ENCODE results near the gene COG8. TPM values are rescaled to one million over a fixed set of nuclear protein-coding genes. Genes with fewer than 3 reads are reported as not detected.

COG8 gene
- total and polyA plus RNA-seq, 2 donors (not counting 3 experiments of a cell fraction or from before 2014, with no cell fraction given) = 29.0 to 31.6 TPM

- H3K4me3 ChIP-seq (replicated peaks in 1 of 3; ENCODE audit: insufficient read depth in 1 of 3, low read depth in 1 of 3, low read length in 3 of 3) = no peak overlapping the region
- no peak overlapping the region for H2AFZ ChIP-seq (ENCODE audit: low read depth, low read length)
- H3K79me2 ChIP-seq (ENCODE audit: control insufficient read depth, insufficient read depth, low read length) = peaks cover 14% of the 10 kb centered on the region
- H3K9me3 ChIP-seq (replicated peaks; ENCODE audit: control insufficient read depth, insufficient read depth, low read length) = no peaks in the 10 kb centered on the region
- FAIRE-seq (no peak), DNase-seq (ENCODE audit: low read depth, low spot score) (no peak)
- H4K20me1 ChIP-seq (replicated peaks; ENCODE audit: control insufficient read depth, extremely low read depth, insufficient read depth, low read length) = no peaks in the 10 kb centered on the region
- H3K4me2 ChIP-seq (ENCODE audit: insufficient read depth, low read length) = no peak overlapping the region
- H3K9me1 ChIP-seq (replicated peaks; ENCODE audit: control insufficient read depth, extremely low read depth, insufficient read depth, low read length) = no peaks in the 10 kb centered on the region
- ChIA-PET POLR2A (no interaction called here), CTCF (interaction anchor here (1.0 to 4.3 kb wide), 5 partner anchors 12 to 133 kb away, joined by 3 to 119 read pairs (median 4); no protein-coding TSS in a partner anchor)
- H3K4me1 ChIP-seq (ENCODE audit: control insufficient read depth, extremely low read depth, insufficient read depth, low read length) = peaks cover 8% of the 10 kb centered on the region
- no peaks in the 10 kb centered on the region for H3K27me3 ChIP-seq (ENCODE audit: control insufficient read depth in 2 of 2, insufficient read depth in 2 of 2, low read length in 2 of 2)
- intact Hi-C loops (cut with micrococcal nuclease) (no loop called here), dilution Hi-C loops (cut with MboI; ENCODE audit: extremely low pct_ligation_motif_present, low sequenced_read_pairs) (no loop called here)
- H3K27ac ChIP-seq (ENCODE audit: insufficient read depth, low read depth, low read length) = no peak overlapping the region
- peaks cover 5 to 6% of the 10 kb centered on the region in 2 experiments for H3K36me3 ChIP-seq (ENCODE audit: control insufficient read depth in 2 of 2, extremely low read depth in 1 of 2, insufficient read depth in 2 of 2, low read length in 2 of 2)
- BruUV-seq (replicated peaks) = no TSS peak
- TF ChIP-seq EZH2 (IDR thresholded peaks at IDR 0.05; ENCODE audit: borderline replicate concordance, low read depth, low read length, severe bottlenecking) (no peak), JUN (IDR thresholded peaks at IDR 0.05; ENCODE audit: borderline replicate concordance, insufficient read depth, insufficient read length, low read depth) (no peak), POLR2A (IDR thresholded peaks at IDR 0.05; ENCODE audit: low read depth, low read length) (no peak), MAX (IDR thresholded peaks at IDR 0.05; ENCODE audit: insufficient read depth, insufficient read length) (no peak), FOS (IDR thresholded peaks at IDR 0.05; ENCODE audit: borderline replicate concordance, insufficient read depth, low read length) (no peak), MYC (IDR thresholded peaks at IDR 0.05; ENCODE audit: low read depth, low read length) (no peak), POLR2AphosphoS5 (IDR thresholded peaks at IDR 0.05; ENCODE audit: insufficient read depth, low read depth, low read length) (no peak), CTCF (IDR thresholded peaks at IDR 0.05; ENCODE audit: extremely low read depth in 1 of 2, insufficient read depth in 1 of 2, low read depth in 1 of 2, low read length in 2 of 2) (no peak), GATA2 (IDR thresholded peaks at IDR 0.05; ENCODE audit: insufficient read depth, insufficient read length, low read depth, low read length) (no peak)
- no peak overlapping the region for H3K9ac ChIP-seq (replicated peaks; ENCODE audit: extremely low read depth, insufficient read depth, low read length)
Observed at GRCh38 chr16:69283851-69284250, 55.5 kb downstream of the COG8 start.

All from endothelial cell of umbilical vein (primary cell).